Stomach (tissue), 4 donors: ENCODE data around the gene SYT6.

Source experiments
- EP300 ChIP-seq: sonication (generic); formaldehyde crosslinking; IDR thresholded peaks from one replicate; pipeline ENCODE4 v1.6.1; 2017; ENCODE audit warnings: antibody characterized with exemption
- POLR2A ChIP-seq, 4 donors: fragments of 450-650 bp; IDR thresholded peaks; one replicate each; pipeline ENCODE4 v1.6.1; 2016; ENCODE audit warnings: antibody characterized with exemption in 4 of 4, control low read depth in 2 of 4, mild to moderate bottlenecking in 1 of 4, moderate library complexity in 1 of 4

DNA sequence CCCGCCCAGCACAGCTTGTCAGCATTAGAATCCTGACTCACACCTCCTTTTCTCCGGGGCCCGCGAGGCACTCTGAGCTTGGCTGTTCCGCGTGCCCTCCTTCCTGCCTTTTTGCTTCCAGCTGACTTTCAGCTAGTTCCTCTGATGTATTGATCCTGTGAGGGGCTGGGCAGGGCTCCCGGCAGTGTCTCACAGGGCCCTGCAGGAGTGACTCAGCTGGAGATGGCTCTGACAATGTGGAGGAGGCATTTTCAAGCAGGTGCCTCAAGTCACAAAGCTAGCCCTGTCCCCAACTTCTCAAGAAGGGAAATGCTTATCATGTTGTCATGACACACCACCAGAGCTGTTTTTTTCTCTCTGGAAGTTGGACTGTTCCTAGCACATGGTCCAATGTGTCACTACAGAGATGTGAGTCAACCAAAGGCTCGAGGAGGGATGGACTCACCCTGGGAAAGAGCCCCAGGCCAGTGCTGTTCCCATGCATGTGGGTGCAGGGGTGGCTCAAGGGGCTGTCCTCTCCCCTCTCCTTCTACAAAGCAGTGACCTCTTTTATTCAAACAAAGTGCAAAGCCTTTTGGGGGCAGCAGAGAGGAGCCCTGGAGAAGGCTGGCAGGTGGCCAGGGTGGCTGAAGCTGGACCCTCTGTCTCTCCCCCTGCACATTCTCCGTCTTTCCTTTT is 30.6 kb downstream of the SYT6 start:
- TF ChIP-seq POLR2A (IDR thresholded peaks at IDR 0.05) (no peak), EP300 (no peak)
